ENCODE measurements around the gene KAZALD1.
A peak's percentile ranks its signal among the peaks of the same experiment; 100 is the strongest.

The KAZALD1 gene

DNA sequence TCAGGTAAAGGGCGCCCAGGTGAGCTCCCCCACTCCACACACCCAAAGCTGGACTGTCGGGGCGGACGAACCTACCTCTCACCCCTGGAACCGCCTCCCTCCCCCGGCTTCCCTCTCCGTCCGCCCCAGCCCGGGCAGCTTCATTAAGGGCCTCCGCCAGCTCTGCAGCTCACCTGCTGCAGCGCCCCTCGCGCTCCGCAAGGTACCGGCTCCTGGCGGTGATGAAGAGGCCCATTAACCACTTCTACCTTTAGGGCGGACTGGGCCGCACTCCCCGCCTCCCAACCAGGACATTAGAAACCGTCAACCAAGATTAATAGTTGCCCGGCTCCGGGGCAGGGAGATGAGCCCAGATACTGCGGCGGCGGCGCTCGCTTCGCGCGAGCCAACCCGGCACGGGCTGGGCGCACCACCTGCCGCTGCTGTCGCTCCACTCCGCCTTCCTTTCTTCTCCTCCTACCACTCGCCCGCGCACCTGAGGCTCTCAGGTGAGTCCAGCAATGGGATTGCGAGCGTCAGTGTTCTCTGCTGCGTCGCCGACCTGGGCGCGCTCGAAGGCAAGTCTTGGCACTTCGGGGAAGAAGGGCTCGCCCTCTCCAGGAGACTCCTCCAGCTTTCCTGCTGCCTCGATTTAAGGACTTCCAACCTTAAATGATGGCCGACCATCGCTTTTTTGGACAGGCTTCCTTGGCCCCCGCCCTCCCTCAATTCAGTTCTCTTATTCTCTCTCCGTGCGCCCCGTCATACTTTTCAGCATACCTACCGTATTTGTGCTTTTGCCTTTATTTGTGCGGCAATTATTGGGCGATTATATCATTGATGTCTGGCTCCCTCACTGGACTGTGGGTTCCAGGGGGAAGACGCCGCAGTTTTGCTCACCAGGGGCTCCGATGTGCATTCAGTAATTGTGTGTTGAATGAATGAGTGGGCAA is 13.6 kb upstream of the KAZALD1 start:
- DNase-seq = no peak

DNA sequence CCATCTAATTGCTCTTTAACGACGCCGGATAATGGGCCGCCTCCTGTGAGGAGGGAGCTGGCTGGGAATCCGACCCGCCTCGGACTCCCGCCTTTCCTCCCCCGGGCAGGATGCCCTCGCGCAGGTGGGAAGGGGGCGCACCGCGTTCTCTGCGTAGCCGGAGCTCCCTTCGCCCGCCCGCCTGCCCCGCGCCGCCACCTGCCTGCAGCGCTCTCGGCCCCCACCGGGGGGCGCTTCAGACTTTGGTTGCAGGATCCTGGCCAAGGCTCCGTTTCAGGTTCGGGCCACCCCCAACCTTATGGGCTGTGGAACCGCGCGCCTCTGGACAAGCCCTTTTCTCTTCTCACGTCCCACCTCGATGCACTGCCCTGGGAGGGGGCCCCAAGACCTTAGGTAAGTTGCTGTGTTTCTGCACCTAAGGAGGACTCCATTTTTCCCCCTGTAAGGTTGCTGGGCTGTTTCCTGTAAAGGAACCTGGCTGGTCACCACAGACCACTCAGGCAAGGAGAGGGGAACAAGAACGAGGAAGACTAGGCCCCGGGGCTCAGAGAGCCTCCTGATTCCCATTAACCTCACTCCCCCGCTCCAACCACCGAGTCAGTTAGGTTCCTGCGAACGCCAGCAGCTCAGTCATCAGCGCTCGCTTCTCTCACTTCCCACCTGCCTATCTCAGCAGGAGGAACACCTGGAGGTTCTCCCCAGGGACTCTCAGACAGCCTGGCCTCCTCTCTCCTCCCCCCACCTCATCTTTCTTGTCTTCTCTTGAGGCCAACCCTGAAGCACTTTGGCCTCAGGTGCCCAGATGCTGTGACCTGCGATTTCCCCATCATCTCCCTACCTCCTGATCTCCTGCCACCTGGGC is 11.3 kb upstream of the KAZALD1 start:
- DNase-seq = no peak

DNA sequence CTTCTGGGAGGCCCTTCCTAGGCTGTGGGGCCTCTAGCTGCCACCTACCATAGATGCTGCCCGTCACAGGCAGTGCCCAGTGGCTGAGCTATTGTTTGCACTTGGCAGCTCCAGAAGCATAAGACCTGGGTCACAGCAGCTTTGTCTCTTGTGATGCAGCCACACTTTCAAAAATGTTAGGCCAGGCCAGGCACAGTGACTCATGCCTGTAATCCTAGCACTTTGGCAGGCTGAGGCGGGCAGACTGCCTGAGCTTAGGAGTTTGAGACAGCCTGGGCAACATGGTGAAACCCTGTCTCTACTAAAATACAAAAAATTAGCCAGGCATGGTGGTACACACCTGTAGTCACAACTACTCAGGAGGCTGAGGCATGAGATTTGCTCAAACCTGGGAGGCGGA is 9.5 kb upstream of the KAZALD1 start:
- peak; percentile 20 for DNase-seq

DNA sequence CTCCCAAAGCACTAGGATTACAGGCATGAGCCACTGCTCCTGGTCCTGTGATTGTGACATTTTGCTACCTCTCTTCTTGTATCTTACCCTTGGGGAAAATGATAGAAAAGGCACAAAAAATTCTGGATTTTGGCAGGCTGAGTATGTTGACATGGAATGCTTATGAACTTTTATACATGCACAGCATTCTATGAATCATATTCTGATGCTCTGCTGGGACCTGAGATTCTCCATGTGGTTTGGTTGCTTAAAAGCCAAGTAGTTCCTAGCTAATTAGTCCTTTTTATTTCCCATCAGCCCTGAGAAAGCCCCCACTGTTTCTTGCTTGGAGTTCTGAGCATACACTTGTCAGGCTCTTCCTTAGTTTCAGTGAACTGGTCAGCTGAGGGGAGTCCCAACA is 8.3 kb upstream of the KAZALD1 start:
- DNase-seq = no peak

DNA sequence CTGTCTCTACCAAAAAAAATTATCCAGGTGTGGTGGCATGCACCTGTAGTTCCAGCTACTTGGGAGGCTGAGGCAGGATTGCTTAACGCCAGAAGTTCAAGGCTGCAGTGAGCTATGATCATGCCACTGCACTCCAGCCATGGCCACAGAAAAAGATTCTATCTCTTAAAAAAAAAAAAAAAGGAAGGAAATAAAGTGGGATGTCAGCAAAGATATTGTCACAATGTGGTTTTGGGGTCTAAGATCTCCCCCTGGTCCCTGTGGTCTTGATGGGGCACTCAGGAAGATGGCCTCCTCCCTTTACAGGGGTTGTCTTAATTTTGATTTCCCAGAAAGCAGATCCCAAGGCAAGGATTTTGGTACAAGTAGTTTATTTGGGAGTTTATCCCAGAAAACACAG is 7.4 kb upstream of the KAZALD1 start:
- DNase-seq = no peak

DNA sequence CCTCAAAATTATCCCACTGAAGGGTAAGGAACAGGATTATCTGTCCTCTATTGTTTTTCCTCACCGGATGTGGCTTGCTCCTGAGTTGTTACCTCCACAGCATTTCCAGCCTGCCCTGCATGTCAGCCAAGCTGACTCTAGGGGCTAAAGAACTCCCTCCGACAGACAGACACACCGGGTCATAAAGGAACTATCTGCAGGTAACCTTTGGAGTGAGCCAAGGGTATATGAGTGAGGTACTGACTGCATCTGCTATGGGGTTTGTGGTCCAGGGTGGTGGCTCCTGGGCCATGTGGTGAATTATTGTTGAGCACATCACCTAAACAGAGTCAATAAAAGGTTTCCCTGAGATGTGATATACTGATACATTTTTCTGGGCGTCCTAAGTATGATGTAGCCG is 6.9 kb upstream of the KAZALD1 start:
- DNase-seq = no peak

DNA sequence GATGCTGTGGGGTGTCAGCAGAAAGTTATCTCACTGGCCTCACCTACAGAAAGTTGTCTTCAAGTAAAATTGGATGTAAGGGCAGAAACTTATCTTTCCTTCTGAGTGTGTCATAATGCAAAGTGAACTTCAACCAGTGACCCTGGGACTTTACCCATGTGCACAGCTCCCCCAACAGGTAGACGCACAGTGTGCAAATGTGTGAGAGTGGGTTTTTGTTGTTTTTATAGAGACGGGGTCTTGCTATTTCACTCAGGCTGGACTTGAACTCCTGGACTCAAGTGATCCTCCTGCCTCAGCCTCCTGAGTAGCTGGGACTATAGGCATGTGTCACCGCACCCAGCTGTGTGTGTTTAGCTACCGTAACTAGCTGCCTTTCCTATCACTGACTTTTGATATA is 6.4 kb upstream of the KAZALD1 start:
- DNase-seq = no peak

DNA sequence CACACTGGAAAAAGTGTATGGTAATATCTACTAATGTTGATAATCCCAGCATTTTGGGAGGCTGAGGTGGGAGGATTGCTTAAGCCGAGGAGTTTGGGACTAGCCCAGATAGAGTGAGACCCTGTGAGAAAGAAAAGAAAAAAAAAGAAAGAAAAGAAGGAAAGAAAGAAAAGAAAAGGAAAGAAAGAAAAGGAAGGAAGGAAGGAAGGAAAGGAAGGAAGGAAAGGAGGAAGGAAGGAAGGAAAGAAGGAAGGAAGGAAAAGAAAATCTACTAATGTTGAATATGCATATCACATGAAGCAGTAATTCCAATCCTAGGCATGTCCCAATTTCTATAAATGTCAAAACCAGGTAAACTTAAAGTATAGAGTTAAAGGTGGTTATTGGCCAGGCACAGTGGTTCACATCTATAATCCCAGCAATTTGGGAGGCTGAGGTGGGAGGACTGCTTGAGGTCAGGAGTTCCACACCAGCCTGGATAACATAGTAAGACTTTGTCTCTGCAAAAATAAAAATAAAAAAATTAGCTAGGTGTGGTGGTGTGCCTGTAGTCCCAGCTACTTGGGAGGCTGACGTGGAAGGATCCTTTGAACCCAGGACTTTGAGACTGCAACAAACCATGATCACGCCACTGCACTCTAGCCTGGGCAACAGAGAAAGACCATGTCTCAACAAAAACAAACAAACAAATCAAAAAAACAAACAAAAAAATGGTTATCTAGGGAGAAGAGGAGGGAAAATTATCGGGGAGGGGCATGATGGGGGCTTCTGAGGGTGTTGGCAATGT is 5.2 kb upstream of the KAZALD1 start:
- DNase-seq = no peak

DNA sequence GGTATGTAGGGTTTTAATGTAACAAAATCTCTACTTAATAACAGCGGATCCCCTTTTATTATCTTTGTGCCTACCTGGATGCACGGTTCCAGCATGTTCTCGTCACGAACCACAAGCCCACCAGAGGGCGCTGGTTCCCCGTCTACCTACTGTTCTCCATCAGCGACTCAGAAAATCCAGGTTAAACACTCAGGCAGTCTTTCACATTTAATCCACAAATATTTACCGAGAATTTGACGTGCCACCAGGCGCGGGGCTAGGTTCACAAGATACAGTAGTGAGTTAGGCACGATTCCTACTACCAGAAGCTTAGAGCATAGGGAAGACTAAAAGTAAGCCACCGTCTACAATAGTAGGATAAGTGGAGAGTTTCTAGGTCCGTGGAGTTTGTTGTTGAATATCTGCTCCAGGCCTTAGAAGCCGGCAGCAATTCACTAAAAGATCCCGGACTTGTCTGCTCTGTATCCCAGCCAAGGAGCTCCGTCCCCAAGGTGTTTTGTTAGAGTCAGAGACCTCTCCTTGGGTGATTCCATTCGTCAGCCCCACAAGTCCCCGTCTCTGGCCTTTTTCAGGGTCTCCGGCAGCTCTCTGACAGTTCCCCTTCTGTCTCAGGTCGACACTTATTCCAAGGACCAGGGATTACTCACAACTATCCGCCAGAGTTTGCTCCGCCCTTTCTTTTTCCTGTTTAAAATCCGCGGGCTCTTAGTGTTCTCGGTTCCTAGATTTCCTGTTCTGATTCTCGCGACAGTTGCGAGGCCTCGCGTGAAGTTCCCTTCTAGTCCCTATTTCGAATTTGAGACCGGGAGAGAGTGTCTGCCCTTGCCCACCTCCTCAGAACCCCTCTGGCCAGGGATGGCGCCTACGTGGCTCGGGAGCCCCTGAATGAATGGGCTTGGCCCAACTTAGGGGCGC is 1.5 kb upstream of the KAZALD1 start:
- DNase-seq = peak; percentile 93

DNA sequence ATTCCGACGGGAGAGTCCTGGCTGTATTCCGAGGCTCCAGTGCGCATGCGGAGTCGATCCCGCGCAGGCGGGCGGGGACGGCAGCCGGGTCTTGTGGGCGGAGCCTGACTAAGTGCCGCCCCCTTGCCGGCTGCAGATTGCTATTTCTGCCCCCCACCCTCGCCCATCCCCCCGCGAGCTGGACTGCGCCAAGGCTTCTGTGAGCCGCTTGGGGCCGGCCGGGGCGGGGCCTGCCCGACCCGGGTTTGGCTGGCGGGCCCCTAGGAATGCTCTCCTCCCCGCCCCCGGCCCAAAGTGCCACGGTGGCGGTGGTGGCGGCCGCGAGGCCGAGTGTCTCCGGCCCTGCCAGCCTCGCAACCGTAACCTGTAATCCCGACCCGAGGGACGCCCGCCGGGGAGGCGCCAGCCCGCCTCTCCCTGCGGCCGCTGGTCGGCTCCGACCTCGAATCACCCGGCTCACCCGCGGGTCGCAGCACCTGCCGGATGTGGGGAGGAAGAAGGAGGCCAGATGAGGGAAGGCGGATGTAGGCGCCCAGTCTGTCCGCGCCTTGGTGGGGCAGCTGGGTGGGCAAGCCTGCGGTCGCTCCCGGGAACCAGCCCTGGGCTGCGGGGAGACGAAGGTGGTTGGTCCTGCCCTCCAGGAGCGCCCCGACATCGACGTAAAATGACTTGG is 702 bp upstream of the KAZALD1 start:
- DNase-seq = peak; percentile 93

DNA sequence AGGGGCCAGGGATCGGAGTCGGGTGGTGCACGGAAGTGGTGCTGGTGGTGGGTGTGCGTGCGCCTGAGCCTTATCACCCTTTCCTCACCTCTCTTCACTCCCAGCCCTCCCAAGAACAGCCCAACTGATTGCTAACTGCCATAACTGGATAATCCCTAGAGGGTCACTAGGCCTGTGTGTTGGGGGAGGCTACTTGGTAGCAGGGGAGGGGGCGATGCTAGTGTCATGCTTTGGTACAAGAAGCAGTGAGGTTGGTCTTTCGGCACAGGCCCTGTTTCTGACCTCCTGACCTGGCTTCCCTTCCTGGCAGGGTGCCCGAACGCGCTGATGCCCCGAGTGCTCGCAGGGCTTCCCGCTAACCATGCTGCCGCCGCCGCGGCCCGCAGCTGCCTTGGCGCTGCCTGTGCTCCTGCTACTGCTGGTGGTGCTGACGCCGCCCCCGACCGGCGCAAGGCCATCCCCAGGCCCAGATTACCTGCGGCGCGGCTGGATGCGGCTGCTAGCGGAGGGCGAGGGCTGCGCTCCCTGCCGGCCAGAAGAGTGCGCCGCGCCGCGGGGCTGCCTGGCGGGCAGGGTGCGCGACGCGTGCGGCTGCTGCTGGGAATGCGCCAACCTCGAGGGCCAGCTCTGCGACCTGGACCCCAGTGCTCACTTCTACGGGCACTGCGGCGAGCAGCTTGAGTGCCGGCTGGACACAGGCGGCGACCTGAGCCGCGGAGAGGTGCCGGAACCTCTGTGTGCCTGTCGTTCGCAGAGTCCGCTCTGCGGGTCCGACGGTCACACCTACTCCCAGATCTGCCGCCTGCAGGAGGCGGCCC is 652 bp downstream of the KAZALD1 start:
- no peak for DNase-seq

DNA sequence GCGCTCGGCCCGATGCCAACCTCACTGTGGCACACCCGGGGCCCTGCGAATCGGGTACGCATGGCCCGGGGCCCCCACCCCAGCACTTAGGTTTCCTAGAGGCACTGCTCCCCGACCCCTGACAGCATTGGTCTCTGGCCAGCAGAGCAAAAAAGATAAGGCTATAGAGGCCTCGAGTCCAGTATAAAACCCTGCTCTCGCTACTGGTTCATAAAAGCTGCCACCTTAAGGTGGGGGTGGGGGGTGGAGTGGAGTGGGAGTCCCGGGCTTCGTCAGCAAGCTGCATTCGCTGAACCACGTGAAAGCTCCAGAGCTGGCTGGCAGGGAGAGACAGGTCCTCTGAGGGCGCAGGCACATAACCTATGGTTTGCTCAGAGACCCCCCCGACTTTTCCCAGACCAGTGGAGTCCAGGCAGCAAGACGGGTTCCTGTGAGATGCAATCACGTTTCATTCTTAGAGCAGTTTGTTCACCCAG is 1.3 kb downstream of the KAZALD1 start:
- no peak for DNase-seq

DNA sequence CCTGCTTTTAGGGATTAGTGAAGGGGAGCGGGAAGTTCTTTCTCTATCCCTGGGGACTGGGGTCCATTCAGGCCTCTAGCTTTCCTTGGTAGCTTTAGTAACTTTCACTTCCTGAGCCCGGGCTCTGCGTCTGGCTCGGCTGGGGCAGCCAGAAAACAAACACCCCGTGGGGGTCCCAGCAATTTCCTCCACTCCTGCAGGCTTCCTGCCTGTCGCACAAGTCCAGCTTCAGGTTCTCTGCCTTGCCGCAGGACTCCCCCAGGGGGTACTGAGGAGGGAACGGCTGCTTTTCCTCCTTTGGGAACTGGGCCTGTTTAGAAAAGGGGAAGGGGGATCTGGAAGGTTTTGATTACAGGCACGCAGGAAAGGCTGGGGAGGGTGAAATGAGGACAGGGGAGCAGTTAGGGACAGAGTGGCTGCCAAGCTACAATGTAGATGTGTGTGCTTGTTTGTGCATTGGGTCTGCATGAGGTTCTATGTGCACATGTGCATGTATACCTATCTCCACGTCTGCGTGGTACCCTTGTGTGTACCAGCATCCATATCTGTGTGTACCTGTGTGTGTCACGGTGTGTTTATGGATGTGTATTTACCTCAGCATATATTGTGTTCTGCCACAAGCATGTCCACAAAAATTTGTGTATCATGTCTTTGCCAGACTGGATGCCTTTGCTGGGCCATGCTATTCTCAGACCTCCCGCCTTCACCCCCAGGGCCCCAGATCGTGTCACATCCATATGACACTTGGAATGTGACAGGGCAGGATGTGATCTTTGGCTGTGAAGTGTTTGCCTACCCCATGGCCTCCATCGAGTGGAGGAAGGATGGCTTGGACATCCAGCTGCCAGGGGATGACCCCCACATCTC is 2.0 kb downstream of the KAZALD1 start:
- no peak for DNase-seq

DNA sequence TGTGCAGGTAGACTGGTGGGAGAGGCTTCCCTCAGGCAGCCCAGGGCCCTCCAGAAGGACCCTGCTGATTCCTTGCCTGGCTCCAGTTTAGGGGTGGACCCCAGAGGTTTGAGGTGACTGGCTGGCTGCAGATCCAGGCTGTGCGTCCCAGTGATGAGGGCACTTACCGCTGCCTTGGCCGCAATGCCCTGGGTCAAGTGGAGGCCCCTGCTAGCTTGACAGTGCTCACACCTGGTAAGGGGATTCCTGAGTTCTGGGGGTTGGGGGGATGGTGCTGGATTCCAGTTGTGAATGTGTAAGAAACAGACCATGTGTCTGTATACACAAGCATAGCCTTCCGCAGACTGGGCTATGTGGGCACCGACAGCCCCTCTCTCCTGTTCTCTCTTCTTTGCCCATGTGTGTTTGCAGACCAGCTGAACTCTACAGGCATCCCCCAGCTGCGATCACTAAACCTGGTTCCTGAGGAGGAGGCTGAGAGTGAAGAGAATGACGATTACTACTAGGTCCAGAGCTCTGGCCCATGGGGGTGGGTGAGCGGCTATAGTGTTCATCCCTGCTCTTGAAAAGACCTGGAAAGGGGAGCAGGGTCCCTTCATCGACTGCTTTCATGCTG is 2.7 kb downstream of the KAZALD1 start:
- DNase-seq = no peak

DNA sequence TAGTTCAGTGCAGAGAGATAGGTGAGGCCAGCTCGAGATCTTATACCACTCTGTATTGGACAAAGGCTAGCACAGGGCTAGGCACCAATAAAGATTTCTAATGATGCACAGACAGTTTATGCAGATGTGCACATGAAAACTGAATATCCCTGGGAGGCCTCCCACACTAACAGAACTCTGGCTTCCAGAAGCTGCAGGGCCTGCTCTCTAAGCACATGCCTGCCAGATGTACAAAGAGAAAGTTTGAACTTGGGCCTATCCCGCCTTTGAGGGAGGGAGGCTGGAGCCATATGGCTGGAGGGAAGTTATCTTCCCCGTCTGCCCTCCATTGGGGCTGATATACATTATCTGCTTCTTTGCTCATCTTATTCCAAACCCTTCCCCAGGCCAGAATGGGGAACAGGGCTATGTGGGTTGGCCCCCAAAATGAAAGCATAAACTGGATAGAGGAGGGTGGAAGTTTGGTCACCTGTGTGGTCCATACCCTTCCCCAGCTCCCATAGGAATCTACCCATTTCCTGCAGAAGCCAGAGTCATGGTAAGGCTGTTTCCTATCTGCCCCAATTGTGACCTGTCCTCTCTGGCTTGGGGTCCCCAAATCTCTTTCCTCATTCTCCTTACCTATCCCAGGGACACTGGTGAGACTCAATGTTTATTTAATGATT is 3.8 kb downstream of the KAZALD1 start:
- DNase-seq = no peak

DNA sequence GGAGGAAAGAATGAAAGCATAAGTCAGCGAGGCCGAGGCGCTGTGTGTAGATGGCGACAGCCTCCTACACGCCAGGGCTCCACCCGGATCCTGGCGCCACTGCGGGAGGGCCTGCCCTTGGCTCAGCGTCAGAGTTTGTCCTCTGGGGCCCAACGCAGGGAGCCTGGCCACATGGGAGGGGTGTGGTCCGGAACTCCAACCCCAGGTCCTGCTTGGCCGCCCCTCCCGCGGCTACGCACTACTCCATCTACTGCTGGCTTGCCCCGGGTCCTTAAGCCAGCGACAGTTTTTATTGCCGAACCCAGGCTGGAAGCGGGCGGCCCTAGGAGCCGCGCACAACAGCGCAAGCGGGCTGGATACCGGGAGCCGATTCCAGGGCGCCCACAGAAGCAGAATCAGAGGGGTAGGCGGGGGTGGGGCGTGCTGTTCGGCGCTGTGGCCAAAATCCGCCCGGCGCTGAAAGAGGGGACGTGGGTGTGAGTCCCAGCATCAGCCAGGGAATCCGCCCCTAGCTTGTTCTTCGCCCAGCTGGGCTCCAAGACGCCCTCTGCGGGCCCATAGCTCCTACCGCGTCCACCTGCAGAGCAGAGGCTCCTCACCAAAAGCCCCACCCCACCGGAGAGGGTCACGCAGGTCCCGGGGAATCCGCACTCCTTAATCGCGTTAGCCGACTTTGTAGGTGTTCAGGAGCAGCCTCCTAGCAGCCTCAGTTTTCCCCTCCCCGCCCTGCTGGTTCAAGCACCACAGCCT is 4.5 kb downstream of the KAZALD1 start:
- DNase-seq = no peak

DNA sequence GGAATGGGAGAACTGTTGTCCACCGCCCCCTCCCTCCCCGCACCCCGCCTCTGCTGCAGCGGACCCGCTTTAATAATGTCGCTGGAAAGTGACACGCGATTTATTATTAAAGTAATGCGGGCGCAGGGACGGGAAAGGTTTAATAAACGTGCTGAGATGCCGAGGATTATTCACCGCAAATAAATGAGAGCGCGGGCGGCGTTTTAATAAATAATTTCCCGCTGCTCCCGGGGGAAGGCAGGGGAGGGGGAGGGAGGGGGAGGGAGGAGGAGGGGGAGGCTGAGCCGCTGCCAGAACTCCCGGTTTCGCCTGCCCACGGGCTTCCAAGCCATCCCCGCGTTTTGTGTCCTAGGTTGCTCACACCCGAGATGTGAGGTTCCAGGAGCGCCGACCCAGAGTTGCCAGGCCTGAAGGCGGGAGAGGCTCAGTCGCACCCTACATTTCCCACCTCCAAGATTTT is 5.1 kb downstream of the KAZALD1 start:
- DNase-seq = no peak

All from GOT3 (cell line).